Esophagus muscularis mucosa (tissue), 3 donors: Measurements from ENCODE around the gene ISY1.

Experiments used
- CTCF ChIP-seq, 3 experiments: fragments of 200-600 bp in 2 of 3; fragments of 450-650 bp in 1 of 3; sonication (generic) in 2 of 3; IDR thresholded peaks; one replicate each; pipeline ENCODE4 v1.5.1; 2017 to 2019; ENCODE audit warnings: antibody characterized with exemption in 3 of 3, mild to moderate bottlenecking in 2 of 3, moderate library complexity in 1 of 3
- POLR2A ChIP-seq: fragments of 450-650 bp; IDR thresholded peaks from one replicate; pipeline ENCODE4 v1.6.1; 2017; ENCODE audit warnings: antibody characterized with exemption, moderate library complexity, mild to moderate bottlenecking, low read depth
- POLR2AphosphoS5 ChIP-seq, 2 donors: sonication (generic); formaldehyde crosslinking; IDR thresholded peaks; one replicate each; pipeline ENCODE4 v1.6.1; 2017; ENCODE audit warnings: antibody characterized with exemption in 2 of 2

GRCh38 chr3:129101370-129102138 lies 59.3 kb downstream of the ISY1 start:
- no peak for TF ChIP-seq CTCF (IDR thresholded peaks at IDR 0.05)
- no peak for TF ChIP-seq POLR2AphosphoS5 (IDR thresholded peaks at IDR 0.05)
- no peak for TF ChIP-seq POLR2A
